Measurements from ENCODE around the gene FLOT2.
"Not testable (repeated sequence)": the region's sequence is repeated elsewhere in the genome, so short reads cannot be mapped to it uniquely, and the experiment has no call there.

The FLOT2 gene, protein sequence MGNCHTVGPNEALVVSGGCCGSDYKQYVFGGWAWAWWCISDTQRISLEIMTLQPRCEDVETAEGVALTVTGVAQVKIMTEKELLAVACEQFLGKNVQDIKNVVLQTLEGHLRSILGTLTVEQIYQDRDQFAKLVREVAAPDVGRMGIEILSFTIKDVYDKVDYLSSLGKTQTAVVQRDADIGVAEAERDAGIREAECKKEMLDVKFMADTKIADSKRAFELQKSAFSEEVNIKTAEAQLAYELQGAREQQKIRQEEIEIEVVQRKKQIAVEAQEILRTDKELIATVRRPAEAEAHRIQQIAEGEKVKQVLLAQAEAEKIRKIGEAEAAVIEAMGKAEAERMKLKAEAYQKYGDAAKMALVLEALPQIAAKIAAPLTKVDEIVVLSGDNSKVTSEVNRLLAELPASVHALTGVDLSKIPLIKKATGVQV

DNA sequence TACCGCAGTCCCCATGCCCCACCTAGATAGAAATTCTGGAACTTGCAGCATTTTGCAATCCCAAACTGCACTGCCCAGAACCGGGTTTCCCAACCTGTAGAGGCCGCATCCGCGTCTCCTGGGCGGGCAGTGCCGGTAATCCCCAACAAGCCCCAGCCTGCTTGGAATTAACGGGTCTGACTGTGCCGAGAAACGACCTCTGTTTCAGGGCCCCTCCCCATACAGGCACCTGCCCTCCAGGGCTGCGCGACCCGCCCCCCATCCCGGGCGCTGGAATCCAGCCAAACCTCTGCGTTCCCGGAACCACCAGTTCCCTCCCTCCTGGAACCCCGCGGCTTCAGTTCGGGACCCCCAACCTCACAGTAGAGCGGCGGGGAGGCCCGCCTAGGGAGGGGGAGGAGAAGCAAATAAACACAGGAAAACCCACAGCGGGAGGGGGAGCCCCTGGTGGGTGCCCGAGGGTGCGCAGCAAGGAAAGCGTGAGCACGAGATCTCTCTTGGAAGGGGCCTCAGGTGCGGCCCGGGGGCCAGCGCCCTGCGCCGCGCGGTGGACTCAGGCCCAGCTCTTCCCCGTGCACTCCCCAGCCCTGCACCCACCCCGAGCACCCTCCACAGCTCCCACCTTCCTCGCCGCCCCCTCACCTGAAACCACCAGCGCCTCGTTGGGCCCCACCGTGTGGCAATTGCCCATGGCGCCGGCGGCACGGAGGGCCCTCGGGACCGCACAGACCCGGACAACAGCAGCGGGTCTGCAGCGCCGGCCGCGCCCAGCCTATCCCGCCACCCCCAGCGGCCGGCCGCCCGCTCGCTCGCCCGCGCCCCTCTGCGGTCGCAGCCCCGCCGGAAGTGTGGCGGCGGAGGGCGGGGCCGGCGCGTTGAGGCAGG lies at the start of gene FLOT2:
Gene FLOT2, minus strand, starts transcription at position 850 of the 885 bp plus-strand sequence. Its CDS starts 159 bp downstream, at position 691.
- DNase-seq (ENCODE audit: low spot score) = no peak

DNA sequence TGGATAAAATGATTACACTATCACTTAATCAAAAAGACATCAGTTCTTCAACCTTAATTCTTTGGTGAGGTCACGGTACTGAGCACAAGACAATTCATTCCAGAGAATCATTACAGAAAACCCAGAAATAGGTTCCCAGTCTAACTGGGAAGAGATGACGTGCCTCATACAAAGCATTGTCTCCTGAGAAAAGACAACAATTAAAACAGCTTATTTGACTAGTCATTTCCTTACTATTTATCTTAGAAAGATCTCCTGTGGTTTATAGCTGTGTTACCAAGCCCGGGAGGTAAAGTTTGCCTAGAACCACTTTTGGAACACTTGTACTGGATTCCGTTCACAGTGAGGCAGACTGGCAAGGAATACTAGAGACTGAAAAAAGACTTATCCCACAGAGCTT lies 48.7 kb upstream of the FLOT2 start:
- no peak for DNase-seq (ENCODE audit: low spot score)

- DNase-seq (ENCODE audit: low spot score) = no peak
Measured at GRCh38 chr17:28944862-28945741, 47.6 kb upstream of the FLOT2 start.

GRCh38 chr17:28944343-28944742 lies 46.8 kb upstream of the FLOT2 start:
- DNase-seq (ENCODE audit: low spot score) = no peak

- no peak for DNase-seq (ENCODE audit: low spot score)
Measured at GRCh38 chr17:28942925-28943324, 45.4 kb upstream of the FLOT2 start.

- no peak for DNase-seq (ENCODE audit: low spot score)
Measured at GRCh38 chr17:28941251-28941650, 43.7 kb upstream of the FLOT2 start.

DNA sequence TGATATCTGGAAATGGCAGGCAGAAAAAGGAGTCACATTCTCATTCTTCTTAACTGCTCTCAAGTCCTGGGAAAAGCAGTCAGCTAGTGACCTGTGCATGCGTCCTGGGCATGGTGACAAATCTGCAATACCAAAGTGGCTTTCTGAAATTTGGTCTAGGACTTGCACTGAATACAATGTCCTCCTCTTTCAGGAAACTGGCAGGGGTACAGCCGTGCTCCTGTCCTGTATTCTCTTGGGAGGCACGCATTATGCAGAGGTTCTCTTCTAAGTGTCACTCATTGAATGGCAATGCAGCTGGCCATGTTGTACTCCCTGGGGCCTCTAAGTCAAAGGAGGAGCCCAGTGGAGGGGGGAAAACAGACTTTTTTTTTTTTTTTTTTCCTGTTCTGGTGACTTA lies 43.1 kb upstream of the FLOT2 start:
- DNase-seq (ENCODE audit: low spot score) = no peak

DNA sequence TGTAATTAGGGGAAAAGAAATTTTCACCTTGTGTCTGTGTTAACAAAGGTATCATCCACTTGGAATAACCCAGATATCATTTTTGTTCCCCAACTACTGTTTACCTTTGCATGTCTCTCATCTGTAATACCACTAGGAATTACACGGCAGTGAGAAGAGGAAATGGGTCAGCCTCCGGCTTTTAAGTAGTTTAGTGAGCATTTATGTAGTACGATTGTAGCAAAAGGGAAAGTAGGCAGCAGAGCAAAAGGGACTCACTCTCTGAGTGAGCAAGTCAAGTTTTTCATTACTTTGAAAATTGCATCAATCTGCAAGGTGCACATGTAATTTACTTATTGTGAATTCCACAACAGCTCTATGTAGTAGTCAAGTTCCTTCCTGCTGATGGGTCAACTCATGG lies 42.6 kb upstream of the FLOT2 start:
- DNase-seq (ENCODE audit: low spot score) = no peak

DNA sequence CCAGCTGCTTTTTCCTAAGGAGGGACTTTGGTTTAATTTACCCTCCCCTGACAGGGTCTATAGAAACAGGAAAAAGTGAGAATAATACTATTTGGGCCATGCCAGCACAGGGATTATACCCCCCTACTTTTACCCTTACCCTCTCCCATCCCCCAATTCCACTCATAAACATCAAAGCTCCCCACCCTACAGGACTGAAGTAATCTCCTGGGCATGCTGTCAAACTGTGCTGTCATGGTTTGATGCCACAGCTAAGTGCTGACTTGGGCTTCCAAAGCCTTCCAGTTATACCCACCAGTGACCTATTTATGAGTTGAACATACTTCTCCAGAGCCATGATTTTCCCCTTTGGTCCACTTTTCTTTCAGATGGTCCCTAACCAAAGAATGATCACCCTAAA lies 41.0 kb upstream of the FLOT2 start:
- DNase-seq (ENCODE audit: low spot score) = no peak

- no peak for DNase-seq (ENCODE audit: low spot score)
Measured at GRCh38 chr17:28937044-28937729, 39.7 kb upstream of the FLOT2 start.

DNA sequence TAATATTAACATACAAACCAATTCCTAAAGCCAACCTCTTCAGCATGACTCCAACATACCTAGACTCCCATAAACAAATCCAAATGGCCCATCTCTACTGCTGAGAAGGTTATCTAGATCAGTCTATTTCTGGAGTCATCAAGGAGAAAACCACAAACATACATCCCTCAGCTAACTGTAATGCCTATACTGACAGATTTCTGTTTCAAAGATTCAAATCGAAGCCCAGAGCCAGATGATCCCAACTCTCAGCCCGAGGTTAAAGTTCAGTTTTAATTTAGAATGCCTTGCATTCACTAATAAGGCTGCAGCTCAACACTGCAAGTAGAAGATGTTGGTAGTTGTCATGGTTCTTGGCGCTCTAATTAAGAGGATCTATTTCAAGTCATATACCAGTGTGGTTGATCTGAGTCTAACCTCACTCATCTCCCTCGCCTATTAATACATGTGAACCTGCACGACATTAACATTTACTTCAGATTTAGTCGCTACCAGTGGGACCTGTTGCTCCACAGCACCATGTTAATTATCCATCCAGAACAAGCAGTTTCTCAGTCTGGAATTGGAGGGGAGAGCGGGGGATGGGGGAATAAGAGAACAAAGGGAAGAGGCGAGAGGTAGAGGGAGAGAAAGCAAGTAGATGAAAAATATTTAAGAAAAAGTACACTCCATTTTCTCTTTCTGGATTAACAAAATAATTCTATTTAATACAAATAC lies 38.4 kb upstream of the FLOT2 start:
- no peak for DNase-seq (ENCODE audit: low spot score)

GRCh38 chr17:28934508-28934907 lies 37.0 kb upstream of the FLOT2 start:
- DNase-seq (ENCODE audit: low spot score) = not testable (repeated sequence)

GRCh38 chr17:28929787-28930186 lies 32.3 kb upstream of the FLOT2 start:
- no peak for DNase-seq (ENCODE audit: low spot score)

GRCh38 chr17:28928061-28928460 lies 30.5 kb upstream of the FLOT2 start:
- no peak for DNase-seq (ENCODE audit: low spot score)

- DNase-seq (ENCODE audit: low spot score) = no peak
Measured at GRCh38 chr17:28926786-28927185, 29.3 kb upstream of the FLOT2 start.

DNA sequence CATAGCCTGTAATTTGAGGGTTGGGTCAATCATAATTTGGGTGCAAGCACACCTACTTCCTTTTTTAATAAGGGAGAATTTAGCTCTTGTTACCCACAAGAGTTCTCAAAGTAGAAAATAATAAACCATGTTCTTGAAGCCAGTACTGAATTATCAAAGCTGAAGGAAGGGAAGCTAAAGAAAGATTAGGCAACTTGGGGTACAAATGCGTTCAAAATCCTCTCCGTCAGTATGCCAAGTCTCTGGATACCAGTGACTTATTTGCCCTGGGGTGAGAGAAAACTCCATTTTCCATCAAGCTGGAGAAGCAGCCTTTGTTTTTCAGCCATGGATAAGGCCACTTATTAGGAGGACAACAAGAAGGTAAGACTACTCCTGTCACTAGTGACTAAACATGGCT lies 28.8 kb upstream of the FLOT2 start:
- no peak for DNase-seq (ENCODE audit: low spot score)

GRCh38 chr17:28925912-28926365 lies 28.4 kb upstream of the FLOT2 start:
- no peak for DNase-seq (ENCODE audit: low spot score)

- no peak for DNase-seq (ENCODE audit: low spot score)
Measured at GRCh38 chr17:28920201-28920600, 22.7 kb upstream of the FLOT2 start.

DNA sequence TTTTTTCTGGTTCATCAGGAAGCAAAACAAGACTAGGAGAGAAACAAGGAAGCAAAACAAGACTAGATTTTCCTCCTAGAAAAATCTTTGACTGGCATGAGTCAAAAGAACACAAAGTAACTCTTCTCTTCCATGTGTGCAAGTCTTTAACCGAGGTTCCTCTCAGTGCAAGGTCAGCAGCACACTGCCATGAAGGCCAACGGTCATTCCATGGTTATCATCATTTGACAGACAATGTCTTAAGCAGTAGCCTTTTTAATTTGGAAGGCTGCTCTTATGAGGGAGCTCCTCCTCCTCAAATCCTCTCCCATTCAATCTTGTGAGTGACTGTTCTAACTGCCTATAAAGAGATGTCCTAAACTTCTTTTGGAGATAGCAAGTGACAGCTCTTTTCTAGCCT lies 20.8 kb upstream of the FLOT2 start:
- DNase-seq (ENCODE audit: low spot score) = no peak

GRCh38 chr17:28917465-28917864 lies 19.9 kb upstream of the FLOT2 start:
- DNase-seq (ENCODE audit: low spot score) = no peak

DNA sequence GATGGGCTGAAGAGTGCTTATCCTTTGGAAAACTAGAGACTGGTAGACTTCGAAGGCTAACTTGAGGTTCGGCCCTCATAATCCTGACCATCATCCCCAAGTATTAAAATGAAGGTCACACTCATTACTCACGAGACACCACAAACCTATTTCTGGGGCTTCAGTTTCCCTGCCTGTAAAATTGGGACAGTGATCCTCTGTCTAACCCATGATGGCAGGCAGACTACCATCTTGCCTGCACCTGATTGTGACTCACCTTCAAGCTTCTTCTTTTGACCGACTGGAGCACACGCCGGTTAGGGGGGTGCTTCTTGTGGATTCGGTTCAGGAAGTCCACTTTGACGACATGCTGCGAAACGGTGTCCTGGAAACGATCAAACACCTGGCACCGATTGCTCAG lies 19.5 kb upstream of the FLOT2 start:
- no peak for DNase-seq (ENCODE audit: low spot score)

All from COLO829 (cell line).